SIG-M5 treated with dmso at 0.1 percent for 504 hours (cell line): ENCODE measurements around the gene HYDIN.
A peak's percentile ranks its signal among the peaks of the same experiment; 100 is the strongest.
"Not testable (repeated sequence)": the region's sequence is repeated elsewhere in the genome, so short reads cannot be mapped to it uniquely, and the experiment has no call there.

Source experiments
- DNase-seq: peaks from one replicate; lab custom pipeline; 2025; ENCODE audit not compliant: unreplicated experiment; lab: John Stamatoyannopoulos, UW

HYDIN gene

DNA sequence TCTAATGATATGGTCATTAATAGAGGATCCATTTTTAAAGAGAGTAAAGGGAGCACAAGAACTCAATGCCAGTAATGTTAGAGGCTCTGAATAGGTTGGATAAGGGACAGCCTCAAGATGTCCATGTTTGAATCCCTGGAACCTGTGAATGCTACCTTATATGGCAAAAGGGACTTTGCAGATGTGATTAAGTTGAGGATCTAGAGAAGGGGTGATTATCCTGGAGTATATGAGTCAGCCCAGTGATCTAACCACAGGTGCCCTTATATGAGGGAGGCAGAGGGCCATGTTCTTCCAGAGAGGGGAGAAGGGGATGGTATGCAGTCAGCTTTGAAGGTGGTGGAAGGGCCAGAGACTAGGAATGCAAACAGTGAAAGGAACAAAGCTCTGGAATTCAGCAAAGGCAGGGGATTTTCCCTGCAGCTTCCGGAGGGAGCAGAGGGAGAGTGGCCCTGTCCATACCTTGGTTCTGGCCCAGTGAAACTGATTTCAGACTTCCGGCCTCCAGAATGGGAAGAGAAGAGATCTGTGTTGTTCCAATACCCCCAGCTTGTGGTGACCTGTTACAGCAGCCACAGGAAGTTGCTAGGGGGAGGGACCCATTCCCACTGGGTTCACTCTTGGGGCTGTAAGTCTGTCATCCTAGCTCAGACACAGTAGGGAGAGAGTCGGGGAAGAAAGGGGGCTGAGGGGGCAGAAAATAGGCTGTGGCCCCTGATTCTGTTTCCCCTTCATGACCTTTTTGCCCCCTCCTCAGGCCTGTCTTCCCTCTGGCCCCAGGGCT, 220.9 kb downstream of the HYDIN start:
- not testable (repeated sequence) for DNase-seq

DNA sequence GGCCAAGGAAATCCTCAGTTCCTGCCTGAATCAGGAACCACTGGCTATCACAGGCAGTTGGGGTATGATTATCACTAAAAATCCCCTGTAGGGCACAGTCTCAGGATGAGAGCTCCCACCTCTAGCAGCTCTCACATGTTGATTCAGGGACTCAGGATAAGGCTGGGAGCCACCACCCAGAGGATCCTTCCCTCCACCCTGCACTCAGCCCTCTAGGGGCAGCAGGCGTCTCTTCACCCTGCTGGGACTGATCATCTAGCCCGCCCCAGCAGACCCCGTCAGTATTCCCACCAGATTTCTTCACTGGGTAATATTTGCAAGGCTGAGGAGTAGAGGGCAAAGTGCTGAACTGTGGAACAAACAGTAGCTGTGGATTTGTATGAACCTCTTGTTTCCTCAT, 224.0 kb downstream of the HYDIN start:
- not testable (repeated sequence) for DNase-seq

DNA sequence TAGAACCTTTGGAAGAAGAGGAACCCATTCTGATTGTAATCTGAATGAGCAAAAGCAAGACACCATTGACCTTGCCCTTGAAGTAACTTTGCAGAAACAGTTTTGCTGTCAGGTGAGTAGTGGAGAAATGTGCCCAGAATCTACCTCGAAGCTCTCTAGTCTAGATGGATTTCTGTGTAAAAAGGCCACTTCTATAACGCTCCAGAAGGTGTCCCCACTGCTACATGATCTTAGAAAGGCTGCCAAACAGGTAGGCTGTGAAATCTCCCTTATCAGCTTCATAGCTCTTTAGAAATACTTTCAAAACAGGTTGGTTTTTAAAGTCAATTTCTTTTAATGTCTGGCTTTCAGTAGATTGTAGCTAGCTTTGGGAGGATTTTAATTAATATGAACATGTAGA, 230.8 kb downstream of the HYDIN start:
- DNase-seq: peak; percentile 2

DNA sequence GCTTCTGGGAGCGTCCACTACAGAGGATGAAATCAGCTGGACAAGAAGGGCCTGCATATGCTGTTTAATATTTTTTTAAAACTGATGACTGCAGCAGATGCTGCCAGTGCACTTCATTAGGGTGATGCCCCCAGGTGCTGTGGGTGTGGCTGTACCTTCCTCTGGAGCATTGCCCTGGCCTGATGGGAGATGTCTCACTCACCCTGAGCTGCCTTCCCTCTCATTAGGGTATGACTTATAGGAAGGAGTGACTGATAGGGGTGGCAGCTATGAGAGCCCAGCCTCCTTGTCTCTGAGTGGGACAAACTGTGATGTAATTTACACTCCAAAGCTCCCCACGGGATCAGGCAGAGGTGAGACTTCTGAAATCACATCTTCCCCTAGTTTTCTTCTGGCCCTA, 234.7 kb downstream of the HYDIN start:
- not testable (repeated sequence) for DNase-seq

DNA sequence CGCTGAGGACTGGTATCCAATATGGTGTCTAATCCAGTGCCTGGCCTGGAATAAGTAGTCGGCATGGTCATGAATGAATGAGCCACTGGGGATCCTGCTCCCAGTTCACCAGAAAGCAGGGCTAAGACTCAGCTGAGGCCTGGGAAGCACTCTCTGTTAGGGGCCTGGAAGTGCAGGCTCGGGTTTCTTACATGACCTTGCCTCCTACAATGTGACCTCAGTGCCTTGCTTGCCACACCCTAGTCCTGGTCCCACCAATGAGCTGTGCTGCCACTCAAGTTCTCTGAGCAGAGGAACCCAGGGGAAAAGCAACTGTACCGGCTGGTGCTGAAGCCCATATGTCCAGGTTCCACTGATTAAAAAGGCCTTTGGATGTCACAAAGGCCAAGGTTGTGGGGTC, 238.0 kb downstream of the HYDIN start:
- not testable (repeated sequence) for DNase-seq

DNA sequence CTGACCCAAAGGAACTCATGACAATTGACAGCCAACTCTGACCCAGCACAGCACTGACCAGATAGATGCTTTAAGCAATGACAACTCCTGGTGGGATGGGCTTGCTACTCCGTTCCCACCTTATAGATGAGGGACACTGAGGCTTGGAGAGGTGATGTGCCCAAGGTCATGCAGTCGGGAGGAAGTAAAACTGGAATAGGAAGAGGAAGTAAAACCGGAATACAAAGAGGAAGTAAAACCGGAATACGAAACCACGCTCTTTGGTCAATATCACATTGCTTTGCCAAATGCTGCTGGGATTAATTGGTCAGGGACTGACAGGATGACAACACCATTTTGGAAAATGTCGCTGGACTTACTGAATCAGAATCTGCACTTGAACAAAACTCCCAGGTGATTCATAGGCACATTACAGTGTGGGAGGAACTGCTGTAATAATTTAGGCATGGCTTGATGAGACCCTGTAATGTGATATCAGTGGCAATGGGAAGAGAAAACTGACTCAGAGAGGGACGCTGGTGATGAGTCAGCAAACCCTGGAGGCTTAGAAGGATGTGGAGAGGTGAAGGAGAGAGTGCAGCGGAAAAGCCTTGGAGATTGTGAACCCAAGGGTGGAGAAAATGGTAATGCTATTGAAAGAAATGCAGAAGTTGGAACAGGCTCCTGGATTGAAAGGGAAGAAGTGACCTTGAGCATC, 243.4 kb downstream of the HYDIN start:
- DNase-seq: not testable (repeated sequence)

DNA sequence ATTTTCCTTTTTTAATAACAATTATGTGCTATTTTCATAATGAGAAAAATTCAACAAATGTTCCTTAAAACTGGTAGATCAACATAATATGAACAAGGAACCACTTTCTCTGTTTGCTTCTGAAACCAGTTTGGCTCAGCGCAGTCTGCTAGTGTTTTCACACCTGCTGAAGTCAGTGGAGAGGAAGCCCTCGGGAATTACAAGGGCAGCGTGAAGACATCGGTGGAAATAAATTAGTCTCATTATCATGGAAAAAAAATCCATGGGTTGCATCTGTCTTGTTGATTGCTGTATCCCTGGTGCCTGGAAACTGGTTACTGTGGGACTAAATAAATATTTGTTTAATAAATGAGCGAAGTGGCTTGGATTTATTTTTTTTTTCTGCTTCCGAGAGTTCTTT, 245.8 kb downstream of the HYDIN start:
- not testable (repeated sequence) for DNase-seq

DNA sequence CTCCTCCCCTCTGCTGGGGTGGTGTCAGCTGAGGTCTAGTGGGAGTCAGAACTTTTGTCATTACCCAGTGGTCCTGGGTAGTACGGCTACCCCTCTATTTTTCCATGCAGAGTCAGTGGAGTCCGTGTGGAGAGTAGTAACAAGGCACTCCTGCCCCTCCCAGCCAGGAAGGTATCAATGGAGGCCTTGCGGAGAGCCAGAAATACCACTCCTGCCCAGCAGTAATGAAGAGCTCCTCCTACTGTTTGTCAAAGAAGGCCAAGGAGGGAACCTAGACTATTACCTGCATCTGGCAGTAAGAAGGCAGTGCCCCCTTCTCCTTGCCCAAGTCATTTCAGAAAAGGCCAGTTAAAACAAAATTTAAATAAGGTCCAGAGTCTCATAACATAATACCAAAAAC, 262.2 kb downstream of the HYDIN start:
- DNase-seq: not testable (repeated sequence)

DNA sequence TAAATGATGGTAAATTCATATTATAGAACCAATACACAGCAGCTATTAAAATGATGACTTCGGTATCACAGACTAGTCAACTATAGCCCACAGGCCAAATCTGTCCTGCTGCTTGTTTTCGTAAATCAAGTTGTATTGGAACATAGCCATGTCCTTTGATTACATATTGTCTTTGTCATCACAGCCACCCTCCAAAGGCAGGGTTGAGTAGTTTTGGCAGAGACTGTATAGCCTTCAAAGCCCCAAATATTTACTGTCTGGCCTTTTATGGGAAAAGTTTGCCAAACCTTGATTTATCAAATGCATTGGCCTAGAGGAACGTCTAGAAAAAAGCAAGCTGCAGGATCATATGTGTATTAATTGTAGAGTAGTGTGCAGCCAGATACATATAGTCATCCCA, 270.4 kb downstream of the HYDIN start:
- not testable (repeated sequence) for DNase-seq

DNA sequence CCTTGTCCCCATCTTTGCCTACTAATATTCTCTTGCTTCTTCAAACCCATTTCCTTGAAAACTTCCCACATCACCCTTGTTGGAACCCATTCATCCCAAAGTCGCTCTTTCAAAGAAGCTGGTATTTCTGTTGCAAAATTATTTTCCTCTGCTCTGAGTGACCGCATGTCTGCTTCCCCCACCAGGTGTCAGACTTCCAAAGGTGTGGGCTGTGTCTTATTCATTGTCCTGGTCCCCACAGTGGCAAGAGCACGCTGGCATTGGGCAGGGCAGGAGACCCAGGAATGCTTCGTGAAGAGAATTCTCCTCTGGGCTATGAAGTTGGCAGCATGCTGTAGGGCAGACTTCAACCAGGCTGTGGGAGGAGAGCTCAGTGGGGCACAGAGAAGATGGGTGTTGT, 275.6 kb downstream of the HYDIN start:
- not testable (repeated sequence) for DNase-seq

DNA sequence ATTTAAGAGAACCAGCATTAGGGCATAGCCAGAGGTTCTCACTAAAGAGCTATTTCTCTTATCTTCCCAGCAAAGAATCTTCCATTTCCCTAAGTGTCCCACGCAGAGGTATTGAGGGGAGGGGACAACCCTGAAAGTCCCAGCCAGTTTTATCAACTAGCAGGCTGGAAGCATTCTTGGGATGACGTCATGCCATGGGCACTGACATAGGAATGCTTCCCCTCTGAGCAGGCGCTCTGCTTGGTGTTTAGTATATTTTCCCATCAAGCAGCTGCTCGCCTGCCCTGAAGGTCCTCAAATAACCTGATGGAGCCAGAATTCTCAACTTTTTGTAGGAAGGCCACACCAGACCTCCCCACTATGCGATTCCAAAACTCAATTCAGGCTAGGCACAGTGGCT, 276.7 kb downstream of the HYDIN start:
- not testable (repeated sequence) for DNase-seq

DNA sequence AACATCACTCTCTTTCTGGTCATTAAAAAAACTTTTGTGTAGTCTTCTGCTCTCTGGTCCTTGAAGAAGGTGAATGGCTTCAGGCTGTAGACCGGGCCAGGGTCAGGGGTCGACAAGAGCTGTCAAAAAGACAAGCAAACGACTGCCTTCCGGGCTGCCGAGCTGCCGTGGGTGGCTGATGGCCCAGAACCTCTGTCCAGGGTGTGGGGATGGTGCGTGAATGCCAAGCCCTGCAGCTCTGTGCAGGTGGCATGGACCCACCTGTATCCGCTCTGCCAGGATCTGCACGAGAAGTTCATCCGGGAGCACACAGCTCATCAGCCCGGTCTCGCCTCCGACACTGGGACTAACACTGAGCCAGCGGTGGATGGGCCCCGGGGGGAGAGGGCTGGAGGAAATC, 287.0 kb downstream of the HYDIN start:
- DNase-seq: not testable (repeated sequence)

DNA sequence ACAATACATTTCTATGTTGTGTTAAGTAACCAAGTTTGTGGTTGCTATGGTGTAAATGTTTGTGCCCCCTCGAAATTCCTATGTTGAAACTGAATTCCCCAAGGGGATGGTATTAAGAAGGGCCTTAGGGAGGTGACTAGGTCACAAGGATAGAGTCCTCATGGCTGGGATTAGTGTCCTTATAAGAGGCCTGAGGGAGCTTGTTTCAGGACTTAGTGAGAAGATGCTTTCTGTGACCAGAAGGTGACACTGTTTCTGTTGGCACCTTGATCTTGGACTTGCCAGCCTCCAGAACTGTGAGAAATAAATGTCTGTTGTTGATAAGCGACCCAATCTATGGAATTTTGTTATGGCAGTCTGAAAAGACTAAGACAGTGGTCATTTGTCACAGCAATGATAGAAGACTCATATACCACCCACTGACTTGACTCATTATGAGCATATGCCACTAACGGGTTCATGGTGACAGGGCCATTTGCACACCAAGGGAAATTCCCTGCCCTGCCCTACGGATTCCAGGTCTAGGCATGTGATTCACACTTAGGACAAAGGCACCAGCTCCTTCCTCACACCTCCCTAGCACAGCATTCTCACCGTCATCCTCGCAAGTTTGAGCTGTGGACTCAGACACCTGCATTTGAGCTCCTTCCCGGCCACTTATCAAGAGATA, 290.7 kb downstream of the HYDIN start:
- DNase-seq: not testable (repeated sequence)

DNA sequence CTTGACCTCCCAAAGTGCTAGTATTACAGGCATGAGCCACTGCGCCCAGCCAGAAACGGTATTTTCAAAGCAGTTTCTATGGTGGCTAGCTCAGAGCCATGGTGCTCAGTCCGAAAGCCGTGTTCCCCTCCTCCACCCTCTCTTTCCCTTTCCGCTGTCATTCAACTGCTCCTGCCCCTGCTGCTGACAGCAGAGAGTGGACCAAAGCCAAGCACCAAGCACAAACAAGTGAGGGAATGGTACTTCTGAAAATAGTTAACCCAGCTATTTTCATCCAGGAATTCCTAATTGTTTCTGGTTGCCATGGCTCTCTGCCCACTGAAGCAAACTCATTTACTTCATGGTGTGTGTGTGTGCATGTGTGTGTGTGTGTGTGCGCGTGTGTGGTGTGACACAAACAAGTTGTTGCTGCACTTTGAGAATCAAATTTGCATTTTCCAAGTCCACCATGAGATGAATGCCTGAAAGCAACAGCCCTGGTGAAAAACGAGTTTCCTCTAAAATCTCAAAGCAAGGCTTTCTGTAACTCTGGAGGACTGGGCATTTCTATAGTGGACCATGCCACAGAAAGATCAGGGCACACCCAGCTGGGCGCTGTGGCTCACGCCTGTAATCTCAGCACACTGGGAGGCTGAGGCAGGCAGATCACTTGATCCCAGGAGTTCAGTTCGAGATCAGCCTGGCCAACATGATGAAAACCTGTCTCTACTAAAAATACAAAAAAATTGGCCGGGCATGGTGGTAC, 293.6 kb downstream of the HYDIN start:
- not testable (repeated sequence) for DNase-seq

DNA sequence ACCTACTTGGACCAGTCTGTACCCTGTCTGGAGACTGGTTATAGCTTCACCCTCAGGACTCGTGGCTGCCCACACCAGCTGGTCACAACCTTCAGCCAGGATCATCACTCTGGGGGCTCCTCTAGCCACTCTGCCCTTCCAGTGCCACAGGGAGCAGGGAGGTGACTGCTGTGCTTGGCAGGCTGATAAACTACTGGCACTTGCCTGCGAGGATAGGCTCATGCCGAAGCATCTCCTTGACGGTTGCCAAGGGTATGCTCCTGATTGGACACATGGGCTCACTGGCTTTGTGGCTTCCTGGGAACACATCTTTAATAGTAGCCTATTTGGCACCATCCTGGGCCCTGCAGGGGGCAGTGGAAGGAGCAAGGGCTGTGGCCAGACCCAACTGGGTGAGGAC, 295.2 kb downstream of the HYDIN start:
- not testable (repeated sequence) for DNase-seq

DNA sequence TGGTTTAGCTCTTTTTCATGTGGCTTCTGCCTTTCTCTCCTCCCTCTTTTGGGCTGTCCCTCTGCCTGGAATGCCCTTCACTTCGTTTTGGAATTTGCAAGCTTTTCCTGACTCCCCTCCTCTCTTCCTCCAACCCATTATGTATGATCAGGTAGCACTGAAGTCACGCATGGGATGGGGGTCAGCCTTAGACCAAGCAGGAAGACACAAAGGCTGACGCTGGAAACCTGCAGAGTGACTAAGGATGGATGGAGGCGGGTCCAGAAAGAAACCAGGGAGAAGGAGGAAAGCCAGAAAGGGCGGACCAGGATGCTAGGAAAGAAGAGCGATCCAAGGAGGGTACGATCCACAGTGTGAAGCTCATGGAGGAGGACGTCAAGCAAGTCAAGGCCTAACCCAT, 296.8 kb downstream of the HYDIN start:
- not testable (repeated sequence) for DNase-seq

DNA sequence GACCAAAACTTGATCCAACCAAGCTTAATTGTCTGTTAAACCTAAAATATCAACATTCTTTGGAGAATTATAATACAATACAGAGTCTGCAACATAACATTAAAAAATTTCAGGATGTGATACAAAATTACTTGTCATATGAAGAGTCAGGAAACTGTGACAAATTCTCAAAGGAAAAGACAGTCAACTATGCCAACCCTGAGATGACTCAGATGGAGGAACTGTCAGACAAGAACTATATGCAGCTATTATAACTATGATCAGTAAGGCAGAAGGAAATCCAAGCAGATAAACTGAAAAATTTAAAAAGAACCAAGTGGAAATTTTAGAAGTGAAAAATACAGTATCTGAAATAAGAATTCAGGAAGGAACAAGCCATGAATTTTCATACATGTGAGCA, 299.8 kb downstream of the HYDIN start:
- not testable (repeated sequence) for DNase-seq

DNA sequence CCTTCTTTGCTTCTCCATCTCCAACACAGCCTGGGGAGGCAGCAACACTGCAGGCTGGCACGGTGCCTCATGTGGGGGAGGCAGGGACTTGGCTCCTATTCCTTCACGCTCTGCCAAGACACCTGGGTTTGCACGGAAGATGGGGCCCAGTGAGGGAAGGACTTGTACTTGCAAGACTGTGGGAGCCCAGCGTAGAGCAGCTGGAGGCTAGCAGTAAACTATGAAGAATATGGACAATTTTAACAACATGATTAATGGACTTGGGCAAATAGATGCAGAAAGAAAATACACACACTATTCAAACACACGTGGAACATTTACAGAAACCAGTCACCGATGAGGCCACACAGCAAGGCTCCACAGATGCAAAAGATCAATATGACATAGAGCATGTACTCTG, 308.4 kb downstream of the HYDIN start:
- not testable (repeated sequence) for DNase-seq

DNA sequence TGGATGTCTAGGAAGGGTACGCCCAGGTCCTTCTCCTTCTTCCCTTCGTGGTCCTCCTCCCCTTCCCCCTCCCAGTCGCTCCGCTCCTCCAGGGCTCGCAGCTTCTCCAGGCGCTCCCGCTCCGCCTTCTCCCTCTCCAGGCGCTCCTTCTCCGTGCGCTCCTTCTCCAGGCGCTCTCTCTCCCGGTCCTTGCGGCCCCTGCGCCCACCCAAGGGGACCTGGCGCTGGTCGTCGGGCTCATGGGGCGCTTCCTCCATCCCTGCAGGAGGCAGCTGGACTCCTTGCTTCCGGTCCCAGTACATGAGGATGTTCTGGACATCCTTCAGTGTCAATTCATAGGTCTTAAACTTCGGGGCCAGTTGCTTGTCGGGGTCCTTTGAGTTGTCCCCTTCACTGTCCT, 309.9 kb downstream of the HYDIN start:
- DNase-seq: not testable (repeated sequence)

DNA sequence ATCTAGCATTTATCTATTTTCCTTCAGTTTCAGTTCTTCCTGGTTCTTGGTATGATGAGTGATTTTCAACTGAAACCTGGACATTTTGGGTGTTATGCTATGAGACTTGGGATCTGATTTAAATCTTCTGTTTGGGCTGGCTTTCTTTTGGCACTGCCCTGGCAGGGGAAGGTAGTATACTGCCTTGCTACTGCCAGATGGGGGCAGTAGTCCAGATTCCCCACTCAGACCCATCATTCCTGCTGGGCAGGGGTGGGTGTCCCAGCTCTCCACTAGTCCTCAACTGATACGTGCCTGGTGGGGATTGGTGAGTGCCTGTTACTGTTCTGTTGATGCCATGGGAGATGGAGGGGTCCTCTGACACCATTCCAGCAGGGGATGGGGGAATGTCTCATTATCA, 342.3 kb downstream of the HYDIN start:
- DNase-seq: not testable (repeated sequence)

DNA sequence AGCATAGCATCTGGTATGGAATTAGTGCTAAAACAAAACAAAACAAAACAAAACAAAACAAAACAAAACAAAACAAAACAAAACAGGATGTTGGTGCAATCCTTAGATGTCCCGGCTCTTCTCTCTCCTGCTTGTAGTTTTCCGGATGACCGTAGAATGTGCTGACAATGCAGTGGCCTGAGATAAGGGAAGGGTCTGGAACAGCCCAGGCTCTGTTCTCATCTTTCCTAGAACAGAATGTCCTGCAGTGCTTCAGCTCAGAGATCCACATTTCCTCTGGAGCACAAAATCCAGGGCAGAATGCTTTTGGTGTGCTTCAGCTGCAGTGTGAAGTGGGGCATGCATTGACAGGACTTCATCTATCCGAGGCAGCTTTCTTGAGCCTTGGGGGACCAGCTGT, 345.9 kb downstream of the HYDIN start:
- DNase-seq: not testable (repeated sequence)
